CD4-positive, CD25-positive, alpha-beta regulatory T cell (primary cell): ENCODE results near the gene SLC35E3. TPM values are rescaled to one million over a fixed set of nuclear protein-coding genes. Genes with fewer than 3 reads are reported as not detected.
"Not testable (repeated sequence)": the region's sequence is repeated elsewhere in the genome, so short reads cannot be mapped to it uniquely, and the experiment has no call there.

Experiments used
- ATAC-seq, 2 donors: fragments of 150-1000 bp; cut with Tn5 transposase; one replicate each; pipeline ENCODE4 v1.10.0; 2021; ENCODE audit warnings: low read depth in 2 of 2, moderate number of reproducible peaks in 2 of 2, moderate library complexity in 1 of 2
- DNase-seq, 3 donors: peaks; one replicate each; pipeline versions ENCODE4 v3.0.0 to v3.0.0-alpha.2; 2012 to 2022; ENCODE audit warnings: mixed read lengths in 1 of 3
- H3K27ac ChIP-seq: one replicate; pipeline ENCODE4 v1.7.0; 2013; ENCODE audit warnings: mild to moderate bottlenecking, low read length; ENCODE audit not compliant: insufficient read depth, poor library complexity, severe bottlenecking
- H3K27me3 ChIP-seq: one replicate; pipeline ENCODE4 v1.7.0; 2013; ENCODE audit warnings: low read length; ENCODE audit not compliant: control insufficient read depth, insufficient read depth
- H3K36me3 ChIP-seq: one replicate; pipeline ENCODE4 v1.7.0; 2013; ENCODE audit warnings: mild to moderate bottlenecking, low read length, moderate library complexity; ENCODE audit not compliant: control insufficient read depth, insufficient read depth
- H3K4me1 ChIP-seq: 2 replicates; pipeline ENCODE4 v1.7.0; 2013; ENCODE audit warnings: mild to moderate bottlenecking, low read length; ENCODE audit not compliant: insufficient read depth, control insufficient read depth, poor library complexity, severe bottlenecking
- H3K4me3 ChIP-seq: one replicate; pipeline ENCODE4 v1.7.0; 2013; ENCODE audit warnings: low read depth, mild to moderate bottlenecking, low read length, moderate library complexity
- H3K9me3 ChIP-seq, 2 experiments: 1 replicate in 1 of 2; 2 replicates in 1 of 2; pipeline ENCODE4 v1.7.0; 2013; ENCODE audit warnings: low read length in 2 of 2, mild to moderate bottlenecking in 1 of 2, moderate library complexity in 1 of 2; ENCODE audit not compliant: control insufficient read depth in 2 of 2
- H3K27ac Mint-ChIP-seq, 3 donors: one replicate each; pipeline ENCODE4 v1.8.0; 2020 to 2022; ENCODE audit warnings: mild to moderate bottlenecking in 3 of 3, mixed read lengths in 3 of 3, moderate library complexity in 2 of 3
- H3K27me3 Mint-ChIP-seq: one replicate; pipeline ENCODE4 v1.8.0; 2022; ENCODE audit warnings: mild to moderate bottlenecking, mixed read lengths
- H3K36me3 Mint-ChIP-seq: one replicate; pipeline ENCODE4 v1.8.0; 2020; ENCODE audit warnings: mixed read lengths
- H3K4me1 Mint-ChIP-seq, 4 donors: one replicate each; pipeline ENCODE4 v1.8.0; 2020 to 2022; ENCODE audit warnings: mixed read lengths in 4 of 4, mild to moderate bottlenecking in 1 of 4
- H3K4me3 Mint-ChIP-seq, 4 donors: one replicate each; pipeline ENCODE4 v1.8.0; 2020 to 2022; ENCODE audit warnings: mild to moderate bottlenecking in 4 of 4, mixed read lengths in 4 of 4, moderate library complexity in 3 of 4
- H3K9me3 Mint-ChIP-seq, 7 donors: one replicate each; pipeline ENCODE4 v1.8.0; 2020 to 2022; ENCODE audit warnings: mixed read lengths in 7 of 7, mild to moderate bottlenecking in 3 of 7, moderate library complexity in 2 of 7
- polyA plus RNA-seq, 4 donors: library from polyadenylated mRNA; unstranded; fragments of 300-500 nt; fragmentation: Illumina TruSeq; gene quantifications; one replicate each; pipeline ENCODE4 v1.2.3, GENCODE V29; 2021
- total RNA-seq: library from RNA; stranded (reverse); gene quantifications from one replicate; pipeline ENCODE4 v1.2.3, GENCODE V29; 2022

The SLC35E3 gene
- total and polyA plus RNA-seq, 5 donors from 2014 or later: 12.1 to 20.2 (median 14.5) TPM

- DNase-seq: no peak
- H3K36me3 Mint-ChIP-seq: peaks cover 20% of the 10 kb centered on the region
These were observed 63.4 kb downstream of the SLC35E3 start for GRCh38 chr12:68809190-68810026.

DNA sequence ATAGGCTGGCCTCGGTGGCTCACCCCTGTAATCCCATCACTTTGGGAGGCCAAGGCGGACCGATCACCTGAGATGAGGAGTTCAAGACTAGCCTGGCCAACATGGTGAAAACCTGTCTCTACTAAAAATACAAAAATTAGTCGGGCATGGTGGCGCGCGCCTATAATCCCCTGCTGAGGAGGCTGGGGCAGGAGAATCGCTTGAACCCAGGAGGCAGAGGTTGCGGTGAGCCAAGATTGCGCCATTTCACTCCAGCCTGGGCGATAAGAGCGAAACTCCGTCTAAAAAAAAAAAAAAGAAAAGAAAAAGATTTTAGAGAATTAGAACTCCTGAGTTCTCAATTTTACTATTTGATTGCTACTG, 64.0 kb downstream of the SLC35E3 start:
- peaks cover 19 to 62% (median 37%) of the 10 kb centered on the region in 4 donors for H3K4me1 Mint-ChIP-seq

More at GRCh38 chr12:68809190-68810026, 63.4 kb downstream of the SLC35E3 start:
- peaks cover 4% of the 10 kb centered on the region for H3K27me3 Mint-ChIP-seq
- H3K4me1 ChIP-seq: peaks cover 47% of the 10 kb centered on the region
- peak overlapping the region; percentile 86 for H3K4me3 ChIP-seq
- H3K4me3 Mint-ChIP-seq: peak overlapping the region; percentile 89 to 99 (median 95)
- no peaks in the 10 kb centered on the region for H3K27me3 ChIP-seq
- H3K9me3 ChIP-seq: no peaks in the 10 kb centered on the region
- no peak for ATAC-seq
- H3K27ac ChIP-seq: peak overlapping the region; percentile 95
- peaks cover 0 to 2% (median 0%) of the 10 kb centered on the region in 7 donors for H3K9me3 Mint-ChIP-seq
- H3K36me3 ChIP-seq: peaks cover 19% of the 10 kb centered on the region
- H3K4me1 Mint-ChIP-seq: peaks cover 17 to 56% (median 33%) of the 10 kb centered on the region in 4 donors
- H3K27ac Mint-ChIP-seq: peak overlapping the region; percentile 98 to 99 (median 98)

DNA sequence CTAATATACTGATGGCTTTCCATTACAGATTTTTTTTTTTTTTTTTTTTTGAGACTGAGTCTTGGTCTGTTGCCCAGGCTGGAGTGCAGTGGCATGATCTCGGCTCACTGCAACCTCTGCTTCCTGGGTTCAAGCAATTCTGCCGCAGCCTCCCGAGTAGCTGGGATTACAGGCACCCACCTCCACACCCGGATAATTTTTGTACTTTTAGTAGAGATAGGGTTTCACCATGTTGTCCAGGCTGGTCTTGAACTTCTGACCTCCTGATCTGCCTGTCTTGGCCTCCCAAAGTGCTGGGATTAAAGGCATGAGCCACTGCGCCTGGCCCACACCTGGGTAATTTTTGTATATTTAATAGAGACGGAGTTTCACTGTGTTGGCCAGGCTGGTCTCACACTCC, 65.6 kb downstream of the SLC35E3 start:
- Mint-ChIP-seq H3K36me3 (peaks cover 32% of the 10 kb centered on the region), H3K4me1 (peaks cover 24 to 70% (median 50%) of the 10 kb centered on the region in 4 donors), H3K4me3 (peak overlapping the region in 2 of 4 donors; percentile 71 to 74)
- not testable (repeated sequence) for H3K27ac ChIP-seq, H3K27ac Mint-ChIP-seq, H3K9me3 ChIP-seq, H3K27me3 Mint-ChIP-seq, H3K4me3 ChIP-seq, H3K27me3 ChIP-seq, DNase-seq, H3K9me3 Mint-ChIP-seq, ATAC-seq
- peaks cover 37% of the 10 kb centered on the region for H3K36me3 ChIP-seq
- peaks cover 65% of the 10 kb centered on the region for H3K4me1 ChIP-seq

More for the DNA sequence above, 64.0 kb downstream of the SLC35E3 start:
- not testable (repeated sequence) for H3K4me3 ChIP-seq, H3K27me3 Mint-ChIP-seq, DNase-seq, H3K27me3 ChIP-seq, H3K9me3 Mint-ChIP-seq, H3K27ac ChIP-seq, ATAC-seq, H3K27ac Mint-ChIP-seq, H3K9me3 ChIP-seq
- Mint-ChIP-seq H3K4me3 (peak overlapping the region; percentile 89 to 99 (median 95)), H3K36me3 (peaks cover 26% of the 10 kb centered on the region)
- H3K4me1 ChIP-seq: peaks cover 53% of the 10 kb centered on the region
- peaks cover 25% of the 10 kb centered on the region for H3K36me3 ChIP-seq

- peak overlapping the region; percentile 35 to 86 (median 42) for H3K27ac Mint-ChIP-seq
- H3K27ac ChIP-seq: no peak overlapping the region
- no peak for ATAC-seq
- peak overlapping the region; percentile 4 to 71 (median 42) for H3K4me3 Mint-ChIP-seq
- no peaks in the 10 kb centered on the region for H3K9me3 ChIP-seq
- H3K27me3 Mint-ChIP-seq: peaks cover 4% of the 10 kb centered on the region
- H3K4me1 ChIP-seq: peaks cover 55% of the 10 kb centered on the region
- peaks cover 24 to 68% (median 45%) of the 10 kb centered on the region in 4 donors for H3K4me1 Mint-ChIP-seq
- DNase-seq: no peak
- H3K27me3 ChIP-seq: no peaks in the 10 kb centered on the region
- H3K36me3 ChIP-seq: peaks cover 45% of the 10 kb centered on the region
- H3K36me3 Mint-ChIP-seq: peaks cover 35% of the 10 kb centered on the region
- H3K9me3 Mint-ChIP-seq: peaks cover 0 to 2% (median 0%) of the 10 kb centered on the region in 7 donors
- no peak overlapping the region for H3K4me3 ChIP-seq
These were observed 66.7 kb downstream of the SLC35E3 start for GRCh38 chr12:68812553-68813241.

- peaks cover 4% of the 10 kb centered on the region for H3K27me3 Mint-ChIP-seq
- H3K9me3 Mint-ChIP-seq: peaks cover 0 to 2% (median 0%) of the 10 kb centered on the region in 7 donors
- H3K4me1 ChIP-seq: peaks cover 55% of the 10 kb centered on the region
- no peak for DNase-seq
- H3K4me1 Mint-ChIP-seq: peaks cover 24 to 68% (median 45%) of the 10 kb centered on the region in 4 donors
- peak overlapping the region in 2 of 4 donors; percentile 24 to 71 for H3K4me3 Mint-ChIP-seq
- peaks cover 50% of the 10 kb centered on the region for H3K36me3 ChIP-seq
- ATAC-seq: no peak
- no peak overlapping the region for H3K4me3 ChIP-seq
- peak overlapping the region in 1 of 3 donors; percentile 7 for H3K27ac Mint-ChIP-seq
- no peaks in the 10 kb centered on the region for H3K9me3 ChIP-seq
- peaks cover 35% of the 10 kb centered on the region for H3K36me3 Mint-ChIP-seq
- no peak overlapping the region for H3K27ac ChIP-seq
- H3K27me3 ChIP-seq: no peaks in the 10 kb centered on the region
These were observed 67.2 kb downstream of the SLC35E3 start for GRCh38 chr12:68813242-68813593.

DNA sequence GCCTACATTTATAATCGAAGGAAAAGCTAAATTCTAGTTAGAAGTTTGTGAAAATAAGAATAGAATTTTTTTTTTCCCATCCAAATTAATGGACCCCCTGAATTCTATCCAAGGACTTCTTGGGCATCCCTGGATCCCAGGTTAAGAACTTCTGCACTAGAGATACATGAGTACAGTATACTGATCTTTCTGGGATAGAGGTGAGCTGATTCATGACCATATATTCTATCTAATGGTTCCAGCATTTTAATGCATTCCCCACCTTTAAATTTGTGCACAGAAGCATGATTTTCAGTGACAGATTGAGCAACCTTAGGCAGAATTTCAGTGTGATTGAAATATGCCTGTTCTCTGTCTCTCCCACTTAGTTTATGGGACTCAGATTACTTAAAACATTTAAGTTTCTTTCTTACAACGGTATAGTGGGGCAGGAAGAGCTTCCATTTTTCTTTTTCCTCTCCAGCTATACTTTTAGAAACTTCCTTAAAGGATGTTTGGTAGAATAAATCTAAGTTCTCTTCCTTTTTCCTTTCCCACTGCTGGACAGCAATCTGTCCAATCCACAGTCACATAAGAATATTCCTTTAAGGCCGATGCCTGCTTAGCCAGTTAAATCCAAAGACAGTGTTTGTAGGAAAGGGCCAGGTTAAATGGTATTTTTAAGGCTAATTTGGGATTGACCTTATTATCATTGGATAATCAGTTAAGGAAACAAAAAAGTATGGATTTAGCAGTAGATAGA, 68.7 kb downstream of the SLC35E3 start:
- ATAC-seq (no peak), DNase-seq (no peak)
- Histone ChIP-seq H3K36me3 (peaks cover 56% of the 10 kb centered on the region), H3K27me3 (no peaks in the 10 kb centered on the region), H3K9me3 (no peaks in the 10 kb centered on the region), H3K27ac (peak overlapping the region; percentile 37), H3K4me1 (peaks cover 46% of the 10 kb centered on the region), H3K4me3 (peak overlapping the region; percentile 50)
- H3K4me1 Mint-ChIP-seq: peaks cover 26 to 65% (median 47%) of the 10 kb centered on the region in 4 donors
- H3K9me3 Mint-ChIP-seq: no peaks in the 10 kb centered on the region
- H3K27ac Mint-ChIP-seq: peak overlapping the region; percentile 2 to 32 (median 18)
- peak overlapping the region in 2 of 4 donors; percentile 15 to 82 for H3K4me3 Mint-ChIP-seq
- peaks cover 28% of the 10 kb centered on the region for H3K36me3 Mint-ChIP-seq
- H3K27me3 Mint-ChIP-seq: no peaks in the 10 kb centered on the region

- no peak for DNase-seq
- peaks cover 61% of the 10 kb centered on the region for H3K36me3 ChIP-seq
- H3K4me3 Mint-ChIP-seq: peak overlapping the region in 3 of 4 donors; percentile 1 to 15 (median 1)
These were observed 69.4 kb downstream of the SLC35E3 start for GRCh38 chr12:68815232-68815927.

More at GRCh38 chr12:68815232-68815927, 69.4 kb downstream of the SLC35E3 start:
- Mint-ChIP-seq H3K4me1 (peaks cover 30 to 65% (median 48%) of the 10 kb centered on the region in 4 donors), H3K27me3 (no peaks in the 10 kb centered on the region), H3K27ac (peak overlapping the region; percentile 2 to 70 (median 18)), H3K36me3 (peaks cover 28% of the 10 kb centered on the region), H3K9me3 (no peaks in the 10 kb centered on the region)
- no peak for ATAC-seq
- H3K27ac ChIP-seq: peak overlapping the region; percentile 14
- peaks cover 46% of the 10 kb centered on the region for H3K4me1 ChIP-seq
- H3K27me3 ChIP-seq: no peaks in the 10 kb centered on the region
- H3K4me3 ChIP-seq: peak overlapping the region; percentile 5
- H3K9me3 ChIP-seq: no peaks in the 10 kb centered on the region
